Astrocyte (in vitro differentiated cells and primary cell): ENCODE data around the gene CORO7. TPM values are rescaled to one million over a fixed set of nuclear protein-coding genes. Genes with fewer than 3 reads are reported as not detected.

Source experiments
- DNase-seq: peaks from one replicate; pipeline ENCODE4 v3.0.0-alpha.2; 2010; ENCODE audit warnings: low read depth
- FAIRE-seq: peaks from 2 replicates; lab custom pipeline; 2011; peaks lifted over from hg19 to GRCh38; lab: Jason Lieb, UNC
- H2AFZ ChIP-seq: 2 replicates; pipeline ENCODE4 v1.6.0; 2012; ENCODE audit warnings: low read depth, low read length, inconsistent platforms
- H3K27ac ChIP-seq: 2 replicates; pipeline ENCODE4 v1.5.1; 2011; ENCODE audit warnings: low read depth, low read length, inconsistent platforms
- H3K27me3 ChIP-seq: 2 replicates; pipeline ENCODE4 v1.6.0; 2011; ENCODE audit warnings: low read length, inconsistent platforms; ENCODE audit not compliant: insufficient read depth
- H3K36me3 ChIP-seq: 2 replicates; pipeline ENCODE4 v1.5.1; 2011; ENCODE audit warnings: low read length, inconsistent platforms; ENCODE audit not compliant: insufficient read depth
- H3K4me1 ChIP-seq: 2 replicates; pipeline ENCODE4 v1.5.1; 2011; ENCODE audit warnings: low read length, inconsistent platforms; ENCODE audit not compliant: insufficient read depth
- H3K4me2 ChIP-seq: 2 replicates; pipeline ENCODE4 v1.6.0; 2012; ENCODE audit warnings: low read length, inconsistent platforms
- H3K4me3 ChIP-seq: 2 replicates; pipeline ENCODE4 v1.5.1; 2011; ENCODE audit warnings: low read depth, mild to moderate bottlenecking, low read length, inconsistent platforms; ENCODE audit not compliant: insufficient read depth
- H3K79me2 ChIP-seq: 2 replicates; pipeline ENCODE4 v1.6.0; 2012; ENCODE audit warnings: mild to moderate bottlenecking, low read length, inconsistent platforms; ENCODE audit not compliant: insufficient read depth
- H3K9ac ChIP-seq: 2 replicates; pipeline ENCODE4 v1.6.0; 2012; ENCODE audit warnings: mild to moderate bottlenecking, low read length, inconsistent platforms
- H3K9me3 ChIP-seq: 2 replicates; pipeline ENCODE4 v1.5.1; 2012; ENCODE audit warnings: low read depth, mild to moderate bottlenecking, low read length, inconsistent platforms; ENCODE audit not compliant: insufficient read depth
- H4K20me1 ChIP-seq: 2 replicates; pipeline ENCODE4 v1.6.0; 2012; ENCODE audit warnings: low read length, inconsistent platforms; ENCODE audit not compliant: insufficient read depth
- H3K27ac Mint-ChIP-seq: one replicate; pipeline ENCODE4 v1.8.0; 2021; ENCODE audit warnings: mild to moderate bottlenecking, mixed read lengths; ENCODE audit not compliant: unreplicated experiment
- H3K27me3 Mint-ChIP-seq: one replicate; pipeline ENCODE4 v1.8.0; 2021; ENCODE audit warnings: low read depth, mixed read lengths; ENCODE audit not compliant: unreplicated experiment
- H3K36me3 Mint-ChIP-seq: one replicate; pipeline ENCODE4 v1.8.0; 2021; ENCODE audit warnings: low read depth, mixed read lengths; ENCODE audit not compliant: unreplicated experiment
- H3K4me1 Mint-ChIP-seq: one replicate; pipeline ENCODE4 v1.8.0; 2021; ENCODE audit warnings: low read depth, mixed read lengths; ENCODE audit not compliant: unreplicated experiment
- H3K4me3 Mint-ChIP-seq: one replicate; pipeline ENCODE4 v1.8.0; 2021; ENCODE audit warnings: mild to moderate bottlenecking, moderate library complexity, mixed read lengths; ENCODE audit not compliant: unreplicated experiment
- H3K9me3 Mint-ChIP-seq: one replicate; pipeline ENCODE4 v1.8.0; 2021; ENCODE audit warnings: mild to moderate bottlenecking, mixed read lengths; ENCODE audit not compliant: unreplicated experiment
- CTCF ChIP-seq: IDR thresholded peaks from 2 replicates; pipeline ENCODE4 v1.5.1; 2011; ENCODE audit warnings: low read depth, mild to moderate bottlenecking, inconsistent platforms, low read length, moderate library complexity; ENCODE audit not compliant: insufficient read depth
- EZH2 ChIP-seq: IDR thresholded peaks from 2 replicates; pipeline ENCODE4 v1.6.1; 2012; ENCODE audit warnings: mild to moderate bottlenecking, low read length, inconsistent platforms; ENCODE audit not compliant: insufficient read depth
- total RNA-seq: library from RNA; stranded (reverse); gene quantifications from 2 replicates; pipeline ENCODE4 v1.2.1, GENCODE V29; 2021

Gene CORO7
- total RNA-seq, 1 donor from 2014 or later: 26.4 TPM

GRCh38 chr16:4313563-4314531 is 102.5 kb downstream of the CORO7 start:
- TF ChIP-seq EZH2 (no peak), CTCF (peak; percentile 35)
- no peaks in the 10 kb centered on the region for H3K9me3 ChIP-seq
- peaks cover 2% of the 10 kb centered on the region for H3K4me1 Mint-ChIP-seq
- H3K27ac Mint-ChIP-seq: peak overlapping the region; percentile 1
- H3K4me3 Mint-ChIP-seq: no peak overlapping the region
- H3K36me3 ChIP-seq: no peaks in the 10 kb centered on the region
- no peak overlapping the region for H3K9ac ChIP-seq
- H3K27ac ChIP-seq: no peak overlapping the region
- no peaks in the 10 kb centered on the region for H3K9me3 Mint-ChIP-seq
- no peak overlapping the region for H3K4me3 ChIP-seq
- no peaks in the 10 kb centered on the region for H3K27me3 ChIP-seq
- no peaks in the 10 kb centered on the region for H3K27me3 Mint-ChIP-seq
- H4K20me1 ChIP-seq: peaks cover 25% of the 10 kb centered on the region
- DNase-seq (no peak), FAIRE-seq (peak; percentile 45)
- peak overlapping the region; percentile 92 for H3K4me2 ChIP-seq
- H3K36me3 Mint-ChIP-seq: no peaks in the 10 kb centered on the region
- no peak overlapping the region for H2AFZ ChIP-seq
- peaks cover 29% of the 10 kb centered on the region for H3K4me1 ChIP-seq
- peaks cover 25% of the 10 kb centered on the region for H3K79me2 ChIP-seq

DNA sequence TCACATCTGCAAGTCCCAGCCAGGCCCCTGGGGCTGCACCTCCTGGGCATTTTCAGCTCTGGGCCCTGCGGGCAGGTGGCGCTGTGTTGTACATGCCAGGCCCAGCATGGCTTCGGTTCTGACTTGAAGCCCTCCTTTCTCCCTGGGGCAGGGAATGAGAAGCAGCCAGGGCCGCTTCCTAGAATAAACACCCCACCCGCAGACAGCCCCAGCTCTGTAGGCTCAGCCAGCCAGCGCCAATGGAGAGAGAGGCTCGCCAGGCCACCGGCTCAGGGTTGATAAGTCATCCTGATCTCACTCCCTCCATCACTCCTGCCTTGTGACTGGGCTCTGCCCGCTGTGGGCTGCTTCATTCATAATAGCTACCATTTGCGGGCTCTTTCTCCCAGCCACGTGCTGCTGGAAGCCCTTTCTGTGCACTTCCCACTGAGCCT is 106.5 kb downstream of the CORO7 start:
- FAIRE-seq (no peak), DNase-seq (peak; percentile 75)
- Mint-ChIP-seq H3K36me3 (no peaks in the 10 kb centered on the region), H3K4me1 (peaks cover 12% of the 10 kb centered on the region), H3K27me3 (no peaks in the 10 kb centered on the region), H3K27ac (no peak overlapping the region), H3K4me3 (no peak overlapping the region), H3K9me3 (no peaks in the 10 kb centered on the region)
- no peak overlapping the region for H3K4me3 ChIP-seq
- H3K27me3 ChIP-seq: no peaks in the 10 kb centered on the region
- H3K4me1 ChIP-seq: peaks cover 16% of the 10 kb centered on the region
- H3K27ac ChIP-seq: peak overlapping the region; percentile 25
- no peak for TF ChIP-seq EZH2
- TF ChIP-seq CTCF: peak; percentile 58
- H3K4me2 ChIP-seq: peak overlapping the region; percentile 31
- no peak overlapping the region for H3K9ac ChIP-seq
- no peaks in the 10 kb centered on the region for H3K9me3 ChIP-seq
- no peaks in the 10 kb centered on the region for H3K79me2 ChIP-seq
- H3K36me3 ChIP-seq: no peaks in the 10 kb centered on the region
- peak overlapping the region; percentile 64 for H2AFZ ChIP-seq
- no peaks in the 10 kb centered on the region for H4K20me1 ChIP-seq
